ENCODE data around the gene SCAMP1.
"Not testable (repeated sequence)": the region's sequence is repeated elsewhere in the genome, so short reads cannot be mapped to it uniquely, and the experiment has no call there.

The SCAMP1 gene

GRCh38 chr5:78430866-78431265 is 70.4 kb downstream of the SCAMP1 start:
- DNase-seq: no peak

- DNase-seq: no peak
Observed at GRCh38 chr5:78433972-78434371, 73.6 kb downstream of the SCAMP1 start.

GRCh38 chr5:78447775-78448424 is 87.5 kb downstream of the SCAMP1 start:
- no peak for DNase-seq

- no peak for DNase-seq
Observed at GRCh38 chr5:78449103-78449502, 88.7 kb downstream of the SCAMP1 start.

- DNase-seq: not testable (repeated sequence)
Observed at GRCh38 chr5:78457507-78457906, 97.1 kb downstream of the SCAMP1 start.

- DNase-seq: no peak
Observed at GRCh38 chr5:78458843-78459242, 98.4 kb downstream of the SCAMP1 start.

- no peak for DNase-seq
Observed at GRCh38 chr5:78467140-78467539, 106.7 kb downstream of the SCAMP1 start.

GRCh38 chr5:78467752-78468357 is 107.4 kb downstream of the SCAMP1 start:
- DNase-seq: peak in 1 of 2 experiments; percentile 54

- DNase-seq: no peak
Observed at GRCh38 chr5:78471896-78472295, 111.5 kb downstream of the SCAMP1 start.

- peak in 1 of 2 experiments; percentile 49 for DNase-seq
Observed at GRCh38 chr5:78472469-78473106, 112.2 kb downstream of the SCAMP1 start.

GRCh38 chr5:78473751-78474150 is 113.3 kb downstream of the SCAMP1 start:
- no peak for DNase-seq

GRCh38 chr5:78475370-78475769 is 115.0 kb downstream of the SCAMP1 start:
- DNase-seq: no peak

GRCh38 chr5:78476795-78477194 is 116.4 kb downstream of the SCAMP1 start:
- no peak for DNase-seq

- no peak for DNase-seq
Observed at GRCh38 chr5:78482948-78483347, 122.5 kb downstream of the SCAMP1 start.

- DNase-seq: no peak
Observed at GRCh38 chr5:78483809-78484521, 123.5 kb downstream of the SCAMP1 start.

- no peak for DNase-seq
Observed at GRCh38 chr5:78486218-78486617, 125.8 kb downstream of the SCAMP1 start.

- DNase-seq: no peak
Observed at GRCh38 chr5:78487846-78488245, 127.4 kb downstream of the SCAMP1 start.

- DNase-seq: no peak
Observed at GRCh38 chr5:78490709-78491485, 130.5 kb downstream of the SCAMP1 start.

GRCh38 chr5:78492224-78492623 is 131.8 kb downstream of the SCAMP1 start:
- no peak for DNase-seq

- no peak for DNase-seq
Observed at GRCh38 chr5:78492650-78493049, 132.2 kb downstream of the SCAMP1 start.

- no peak for DNase-seq
Observed at GRCh38 chr5:78495800-78496199, 135.4 kb downstream of the SCAMP1 start.

- DNase-seq: no peak
Observed at GRCh38 chr5:78496373-78496772, 136.0 kb downstream of the SCAMP1 start.
